Measurements from ENCODE around the gene TARM1. TPM values are rescaled to one million over a fixed set of nuclear protein-coding genes. Genes with fewer than 3 reads are reported as not detected.

TARM1 gene
- not detected in 2 replicates for total RNA-seq

DNA sequence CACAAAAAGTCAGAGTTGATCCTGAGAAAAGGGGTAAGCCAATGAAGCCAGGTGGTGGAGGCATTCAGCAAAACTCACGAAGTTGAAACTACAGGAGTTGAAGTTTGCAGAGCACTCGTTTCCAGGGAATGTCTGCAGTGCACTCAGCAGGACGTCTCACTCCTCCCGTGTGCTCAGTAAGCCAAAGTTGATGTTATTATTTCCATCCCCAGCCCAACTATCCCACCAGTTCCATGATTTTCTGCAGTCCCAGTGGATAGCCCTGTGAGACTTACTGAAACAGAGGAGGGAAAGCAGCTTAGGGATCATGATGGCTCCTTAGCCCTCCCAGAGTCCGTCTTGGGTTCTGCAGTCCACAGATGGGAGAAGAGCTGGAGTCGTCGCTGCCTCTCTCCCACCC, at the start of gene TARM1:
TARM1 (minus strand) TSS at position 334 of the 400 bp plus-strand sequence; CDS start at position 309, 25 bp downstream.
- TF ChIP-seq, protein P1, sequence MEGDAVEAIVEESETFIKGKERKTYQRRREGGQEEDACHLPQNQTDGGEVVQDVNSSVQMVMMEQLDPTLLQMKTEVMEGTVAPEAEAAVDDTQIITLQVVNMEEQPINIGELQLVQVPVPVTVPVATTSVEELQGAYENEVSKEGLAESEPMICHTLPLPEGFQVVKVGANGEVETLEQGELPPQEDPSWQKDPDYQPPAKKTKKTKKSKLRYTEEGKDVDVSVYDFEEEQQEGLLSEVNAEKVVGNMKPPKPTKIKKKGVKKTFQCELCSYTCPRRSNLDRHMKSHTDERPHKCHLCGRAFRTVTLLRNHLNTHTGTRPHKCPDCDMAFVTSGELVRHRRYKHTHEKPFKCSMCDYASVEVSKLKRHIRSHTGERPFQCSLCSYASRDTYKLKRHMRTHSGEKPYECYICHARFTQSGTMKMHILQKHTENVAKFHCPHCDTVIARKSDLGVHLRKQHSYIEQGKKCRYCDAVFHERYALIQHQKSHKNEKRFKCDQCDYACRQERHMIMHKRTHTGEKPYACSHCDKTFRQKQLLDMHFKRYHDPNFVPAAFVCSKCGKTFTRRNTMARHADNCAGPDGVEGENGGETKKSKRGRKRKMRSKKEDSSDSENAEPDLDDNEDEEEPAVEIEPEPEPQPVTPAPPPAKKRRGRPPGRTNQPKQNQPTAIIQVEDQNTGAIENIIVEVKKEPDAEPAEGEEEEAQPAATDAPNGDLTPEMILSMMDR (IDR thresholded peaks at IDR 0.05; ENCODE audit: insufficient read depth, low read depth, low read length): no peak
- H3K4me3 ChIP-seq (ENCODE audit: low read depth, low read length): no peak within 1 kb of the TSS
- no peak for DNase-seq (ENCODE audit: low read depth)

DNA sequence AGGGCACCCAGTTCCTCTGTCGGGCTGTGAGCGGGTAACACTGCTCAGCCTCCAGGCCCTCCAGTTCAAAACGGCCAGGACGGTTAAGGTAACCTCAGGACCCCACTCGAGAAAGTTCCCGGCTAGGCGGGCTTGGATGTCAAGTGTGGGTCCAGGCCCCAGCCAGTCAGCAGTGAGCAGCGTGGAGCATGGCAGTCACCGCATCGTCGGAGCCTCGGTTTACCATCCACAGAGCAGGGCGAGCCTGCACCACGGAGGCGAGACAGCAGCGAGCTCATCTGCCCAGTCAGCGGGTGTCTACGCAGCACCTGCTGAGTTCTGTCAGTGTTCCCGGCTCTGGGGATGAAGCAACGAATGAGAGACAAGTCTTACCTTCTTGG, 48.4 kb upstream of the TARM1 start:
- no peak overlapping the region for H3K4me3 ChIP-seq (ENCODE audit: low read depth, low read length)
- TF ChIP-seq, protein P1 (IDR thresholded peaks at IDR 0.05; ENCODE audit: insufficient read depth, low read depth, low read length): no peak
- DNase-seq (ENCODE audit: low read depth): no peak

DNA sequence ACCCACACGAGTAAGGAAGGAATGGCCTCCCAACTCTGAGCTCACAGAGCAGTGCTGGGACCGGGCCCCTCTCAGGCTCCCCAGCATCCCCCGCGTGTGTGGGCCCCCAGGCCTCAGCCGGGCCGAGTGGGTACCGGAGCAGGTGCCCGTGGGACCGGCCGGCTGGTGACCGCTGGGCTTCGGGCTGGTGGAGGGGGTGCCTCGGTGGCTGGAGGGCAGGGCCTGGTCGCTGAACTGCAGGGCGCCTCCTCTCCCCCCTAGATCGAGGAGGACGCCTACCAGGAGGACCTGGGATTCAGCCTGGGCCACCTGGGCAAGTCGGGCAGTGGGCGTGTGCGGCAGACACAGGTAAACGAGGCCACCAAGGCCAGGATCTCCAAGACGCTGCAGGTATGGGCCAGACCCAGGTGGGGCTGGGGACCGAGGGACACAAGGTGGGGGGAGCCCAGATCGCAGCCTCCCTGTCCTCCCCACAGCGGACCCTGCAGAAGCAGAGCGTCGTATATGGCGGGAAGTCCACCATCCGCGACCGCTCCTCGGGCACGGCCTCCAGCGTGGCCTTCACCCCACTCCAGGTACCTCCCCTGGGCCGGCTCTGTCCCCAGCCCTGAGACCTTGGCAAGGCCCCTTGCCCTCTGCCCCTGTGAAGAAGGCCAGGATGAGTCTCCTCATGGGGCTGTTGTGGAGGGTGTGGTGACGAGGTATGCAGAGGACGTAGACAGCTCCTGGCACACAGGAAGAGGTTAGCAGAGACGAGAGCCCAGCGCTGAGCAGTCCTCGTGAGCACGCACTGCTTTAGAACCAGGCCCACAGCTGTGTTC, 47.8 kb upstream of the TARM1 start:
- TF ChIP-seq, protein P1 (IDR thresholded peaks at IDR 0.05; ENCODE audit: insufficient read depth, low read depth, low read length): no peak
- DNase-seq (ENCODE audit: low read depth): no peak
- H3K4me3 ChIP-seq (ENCODE audit: low read depth, low read length): no peak overlapping the region

DNA sequence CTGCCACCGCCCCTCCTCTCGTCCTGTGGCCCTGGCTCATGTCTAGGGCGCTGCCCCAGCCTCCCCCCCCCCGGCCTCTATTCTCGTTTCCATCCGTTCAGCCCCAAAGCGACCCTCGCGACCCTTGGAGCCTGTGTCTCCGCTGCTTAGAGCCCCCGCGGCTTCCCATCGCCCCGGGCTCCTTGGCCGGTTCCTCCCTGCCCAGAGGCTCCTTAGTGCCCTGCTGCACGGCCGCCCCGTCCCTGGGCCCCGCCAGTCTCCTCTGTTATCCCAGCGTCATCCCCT, 47.2 kb upstream of the TARM1 start:
- DNase-seq (ENCODE audit: low read depth): no peak
- no peak overlapping the region for H3K4me3 ChIP-seq (ENCODE audit: low read depth, low read length)
- TF ChIP-seq, protein P1 (IDR thresholded peaks at IDR 0.05; ENCODE audit: insufficient read depth, low read depth, low read length): no peak

DNA sequence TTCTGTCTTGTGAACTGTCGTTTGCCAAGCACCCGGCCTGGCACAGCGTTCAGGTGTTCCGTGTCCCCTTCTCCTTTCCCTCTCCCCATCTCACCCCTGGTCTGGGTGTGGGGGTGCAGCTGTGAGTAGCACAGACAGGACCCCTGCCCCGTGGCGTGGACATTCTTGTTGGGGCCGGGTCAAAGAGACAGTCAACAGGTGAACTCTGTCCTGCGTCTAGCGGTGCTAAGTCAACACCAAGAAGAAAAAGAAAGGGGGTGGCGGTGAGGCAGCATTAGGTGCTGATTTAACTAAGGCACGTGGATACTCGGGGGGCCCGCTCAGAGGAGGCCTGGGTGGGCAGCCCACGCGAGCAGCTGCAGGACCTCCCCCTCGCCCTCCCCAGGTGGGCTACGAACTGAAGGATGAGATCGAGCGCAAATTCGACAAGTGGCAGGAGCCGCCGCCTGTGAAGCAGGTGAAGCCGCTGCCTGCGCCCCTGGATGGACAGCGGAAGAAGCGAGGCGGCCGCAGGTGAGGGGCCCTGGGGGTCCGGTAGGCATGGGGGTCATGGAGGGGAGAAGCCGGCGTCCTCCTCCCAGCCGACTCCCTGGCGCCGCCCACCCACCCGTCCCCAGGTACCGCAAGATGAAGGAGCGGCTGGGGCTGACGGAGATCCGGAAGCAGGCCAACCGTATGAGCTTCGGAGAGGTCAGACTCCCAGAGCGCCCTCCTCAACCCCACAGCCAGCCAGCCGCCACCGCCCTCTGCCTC, 46.7 kb upstream of the TARM1 start:
- H3K4me3 ChIP-seq (ENCODE audit: low read depth, low read length): no peak overlapping the region
- DNase-seq (ENCODE audit: low read depth): no peak
- TF ChIP-seq, protein P1 (IDR thresholded peaks at IDR 0.05; ENCODE audit: insufficient read depth, low read depth, low read length): no peak

DNA sequence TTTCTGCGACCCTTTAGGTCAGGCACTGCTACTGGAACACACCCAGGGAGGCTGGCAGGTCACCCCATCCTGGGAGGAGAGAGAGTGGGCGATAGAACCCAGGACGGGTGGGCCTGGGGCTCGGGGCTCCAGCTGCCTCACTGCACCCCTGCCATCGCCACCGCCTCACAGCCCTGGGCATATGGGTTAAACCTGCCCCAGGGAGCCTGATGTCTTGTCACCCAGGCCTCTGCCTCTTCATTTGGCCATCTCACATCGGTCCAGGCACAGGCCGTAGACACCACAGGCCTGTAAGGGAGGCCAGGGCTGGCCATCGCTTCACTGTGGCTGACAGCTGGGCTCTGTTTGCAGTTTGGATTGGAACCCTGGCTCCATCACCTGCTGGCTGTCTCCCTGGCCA, 44.5 kb upstream of the TARM1 start:
- TF ChIP-seq, protein P1 (IDR thresholded peaks at IDR 0.05; ENCODE audit: insufficient read depth, low read depth, low read length): no peak
- H3K4me3 ChIP-seq (ENCODE audit: low read depth, low read length): no peak overlapping the region
- no peak for DNase-seq (ENCODE audit: low read depth)
